Measurements from ENCODE around the gene KATNB1.

Gene KATNB1

Small RNA genes lying within 50 kb of the gene (small RNA-seq; reads per million reads assigned to genes)
- gene MIR6772 (ENCODE audit: insufficient read depth) = 3.2 reads per million, percentile 50 among the genes with 10 or more reads in this experiment

All from mesendoderm (in vitro differentiated cells).